Panc1 (cell line): ENCODE results near the gene TOP1. TPM values are rescaled to one million over a fixed set of nuclear protein-coding genes. Genes with fewer than 3 reads are reported as not detected.

Experiments
- ATAC-seq: fragments of 200-7000 bp; cut with Tn5 transposase; 2 replicates; pipeline ENCODE4 v1.9.1; 2020; ENCODE audit warnings: mild to moderate bottlenecking, moderate library complexity
- BruUV-seq: library from RNA; stranded (reverse); fragments of 400-500 nt; replicated peaks from 2 replicates; lab custom pipeline; 2021; lab: Mats Ljungman, UMichigan
- CTCF ChIA-PET: fragments of 300-600 bp; sonication (Branson Sonifier 250); formaldehyde crosslinking; loops from one replicate; lab custom pipeline; 2022; ENCODE audit warnings: antibody characterized with exemption; lab: Charles Lee
- POLR2A ChIA-PET: fragments of 300-600 bp; sonication (Branson Sonifier 250); formaldehyde crosslinking; loops from one replicate; lab custom pipeline; 2022; ENCODE audit warnings: antibody characterized with exemption; lab: Charles Lee
- DNase-seq: peaks from one replicate; pipeline ENCODE4 v3.0.0-alpha.2; 2010; ENCODE audit warnings: low read depth, low spot score
- H3K27ac ChIP-seq: 2 replicates; pipeline ENCODE4 v1.5.1; 2011; ENCODE audit warnings: mild to moderate bottlenecking, low read length, inconsistent platforms
- H3K27me3 ChIP-seq: fragments of 200-500 bp; sonication (Bioruptor generic); 2 replicates; pipeline ENCODE4 v1.6.0; 2014; ENCODE audit warnings: low read length, inconsistent platforms; ENCODE audit not compliant: control insufficient read depth, insufficient read depth
- H3K36me3 ChIP-seq: fragments of 200-500 bp; sonication (Bioruptor generic); 2 replicates; pipeline ENCODE4 v1.5.1; 2014; ENCODE audit warnings: inconsistent platforms, mild to moderate bottlenecking, low read length, moderate library complexity; ENCODE audit not compliant: control insufficient read depth, insufficient read depth
- H3K4me1 ChIP-seq: 2 replicates; pipeline ENCODE4 v1.5.1; 2011; ENCODE audit warnings: inconsistent platforms, mild to moderate bottlenecking, low read length, moderate library complexity; ENCODE audit not compliant: control insufficient read depth, insufficient read depth
- H3K4me3 ChIP-seq, 2 experiments: 2 replicates each; pipeline ENCODE4 v1.5.1; 2011 to 2012; ENCODE audit warnings: low read depth in 2 of 2, low read length in 2 of 2, mild to moderate bottlenecking in 2 of 2, inconsistent platforms in 1 of 2, moderate library complexity in 1 of 2
- H3K9me3 ChIP-seq: fragments of 200-500 bp; sonication (Bioruptor generic); 2 replicates; pipeline ENCODE4 v1.5.1; 2014; ENCODE audit warnings: low read depth, mild to moderate bottlenecking, inconsistent platforms, low read length, moderate library complexity; ENCODE audit not compliant: control insufficient read depth, insufficient read depth
- POLR2AphosphoS5 ChIP-seq: IDR thresholded peaks from 2 replicates; pipeline ENCODE4 v1.6.1; 2012; ENCODE audit warnings: mild to moderate bottlenecking, low read depth, low read length, moderate library complexity
- SIN3A ChIP-seq: IDR thresholded peaks from 2 replicates; pipeline ENCODE4 v1.6.1; 2012; ENCODE audit warnings: low read depth, mild to moderate bottlenecking, low read length, moderate library complexity, borderline replicate concordance; ENCODE audit not compliant: insufficient read depth
- TCF7L2 ChIP-seq: IDR thresholded peaks from 2 replicates; pipeline ENCODE4 v1.6.1; 2011; ENCODE audit warnings: mild to moderate bottlenecking, low read depth, low read length, inconsistent platforms
- in situ Hi-C: cut with HindIII; loops from 2 replicates; pipeline ENCODE4 v1.10.0; 2016; ENCODE audit warnings: low sequenced_read_pairs, low pct_unique_long_range_greater_than_20kb
- intact Hi-C: fragments of 100-400 bp; cut with micrococcal nuclease; formaldehyde crosslinking; loops from one replicate; pipeline ENCODE4 v1.10.0; 2022; ENCODE audit not compliant: unreplicated experiment
- total RNA-seq: library from RNA; stranded (reverse); gene quantifications from one replicate; pipeline ENCODE4 v1.2.1, GENCODE V29; 2021; ENCODE audit not compliant: unreplicated experiment
- TF ChIP-seq, protein P1 (sequence below), 2 experiments: IDR thresholded peaks; 2 replicates each; pipeline ENCODE4 v1.6.1; 2011 to 2012; ENCODE audit warnings: low read depth in 2 of 2, control low read depth in 1 of 2, low read length in 1 of 2, mild to moderate bottlenecking in 1 of 2, moderate library complexity in 1 of 2; ENCODE audit not compliant: insufficient read depth in 1 of 2
- TF ChIP-seq, protein P2 (sequence below): fragments of 450-650 bp; IDR thresholded peaks from 2 replicates; pipeline ENCODE4 v1.5.1; 2017; ENCODE audit warnings: mild to moderate bottlenecking

Gene TOP1
- total RNA-seq, 1 experiment from 2014 or later: 65.2 TPM

DNA sequence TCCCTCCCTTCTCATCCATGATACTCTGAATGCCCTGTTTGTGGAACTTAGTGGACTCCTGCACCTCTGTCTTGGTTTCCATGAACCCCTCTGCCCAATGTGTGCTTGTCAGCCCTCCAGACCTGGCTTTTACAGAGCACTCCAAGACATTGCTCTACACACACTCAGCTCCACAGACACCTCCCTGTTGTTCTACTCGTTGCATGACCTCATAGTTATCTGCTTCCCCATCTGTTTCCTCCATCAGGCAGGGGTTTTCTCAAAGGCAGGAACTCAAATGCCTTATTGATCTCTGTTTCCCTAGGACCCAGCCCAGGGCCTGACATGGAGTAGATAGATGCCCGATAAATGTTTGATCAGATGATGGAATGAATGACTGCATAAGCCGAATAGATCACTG is 122.0 kb downstream of the TOP1 start:
- H3K4me1 ChIP-seq: no peaks in the 10 kb centered on the region
- H3K27me3 ChIP-seq: no peaks in the 10 kb centered on the region
- BruUV-seq: no TSS peak
- DNase-seq: no peak
- ChIA-PET CTCF (no interaction called here), POLR2A (no interaction called here)
- intact Hi-C loops (no loop called here), in situ Hi-C loops (no loop called here)
- H3K36me3 ChIP-seq: no peaks in the 10 kb centered on the region
- TF ChIP-seq, protein P1, sequence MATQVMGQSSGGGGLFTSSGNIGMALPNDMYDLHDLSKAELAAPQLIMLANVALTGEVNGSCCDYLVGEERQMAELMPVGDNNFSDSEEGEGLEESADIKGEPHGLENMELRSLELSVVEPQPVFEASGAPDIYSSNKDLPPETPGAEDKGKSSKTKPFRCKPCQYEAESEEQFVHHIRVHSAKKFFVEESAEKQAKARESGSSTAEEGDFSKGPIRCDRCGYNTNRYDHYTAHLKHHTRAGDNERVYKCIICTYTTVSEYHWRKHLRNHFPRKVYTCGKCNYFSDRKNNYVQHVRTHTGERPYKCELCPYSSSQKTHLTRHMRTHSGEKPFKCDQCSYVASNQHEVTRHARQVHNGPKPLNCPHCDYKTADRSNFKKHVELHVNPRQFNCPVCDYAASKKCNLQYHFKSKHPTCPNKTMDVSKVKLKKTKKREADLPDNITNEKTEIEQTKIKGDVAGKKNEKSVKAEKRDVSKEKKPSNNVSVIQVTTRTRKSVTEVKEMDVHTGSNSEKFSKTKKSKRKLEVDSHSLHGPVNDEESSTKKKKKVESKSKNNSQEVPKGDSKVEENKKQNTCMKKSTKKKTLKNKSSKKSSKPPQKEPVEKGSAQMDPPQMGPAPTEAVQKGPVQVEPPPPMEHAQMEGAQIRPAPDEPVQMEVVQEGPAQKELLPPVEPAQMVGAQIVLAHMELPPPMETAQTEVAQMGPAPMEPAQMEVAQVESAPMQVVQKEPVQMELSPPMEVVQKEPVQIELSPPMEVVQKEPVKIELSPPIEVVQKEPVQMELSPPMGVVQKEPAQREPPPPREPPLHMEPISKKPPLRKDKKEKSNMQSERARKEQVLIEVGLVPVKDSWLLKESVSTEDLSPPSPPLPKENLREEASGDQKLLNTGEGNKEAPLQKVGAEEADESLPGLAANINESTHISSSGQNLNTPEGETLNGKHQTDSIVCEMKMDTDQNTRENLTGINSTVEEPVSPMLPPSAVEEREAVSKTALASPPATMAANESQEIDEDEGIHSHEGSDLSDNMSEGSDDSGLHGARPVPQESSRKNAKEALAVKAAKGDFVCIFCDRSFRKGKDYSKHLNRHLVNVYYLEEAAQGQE (IDR thresholded peaks at IDR 0.05; ENCODE audit: insufficient read depth in 1 of 2, low read depth in 2 of 2, low read length in 1 of 2): no peak
- no peak for TF ChIP-seq POLR2AphosphoS5
- no peak for TF ChIP-seq SIN3A
- TF ChIP-seq, protein P2, sequence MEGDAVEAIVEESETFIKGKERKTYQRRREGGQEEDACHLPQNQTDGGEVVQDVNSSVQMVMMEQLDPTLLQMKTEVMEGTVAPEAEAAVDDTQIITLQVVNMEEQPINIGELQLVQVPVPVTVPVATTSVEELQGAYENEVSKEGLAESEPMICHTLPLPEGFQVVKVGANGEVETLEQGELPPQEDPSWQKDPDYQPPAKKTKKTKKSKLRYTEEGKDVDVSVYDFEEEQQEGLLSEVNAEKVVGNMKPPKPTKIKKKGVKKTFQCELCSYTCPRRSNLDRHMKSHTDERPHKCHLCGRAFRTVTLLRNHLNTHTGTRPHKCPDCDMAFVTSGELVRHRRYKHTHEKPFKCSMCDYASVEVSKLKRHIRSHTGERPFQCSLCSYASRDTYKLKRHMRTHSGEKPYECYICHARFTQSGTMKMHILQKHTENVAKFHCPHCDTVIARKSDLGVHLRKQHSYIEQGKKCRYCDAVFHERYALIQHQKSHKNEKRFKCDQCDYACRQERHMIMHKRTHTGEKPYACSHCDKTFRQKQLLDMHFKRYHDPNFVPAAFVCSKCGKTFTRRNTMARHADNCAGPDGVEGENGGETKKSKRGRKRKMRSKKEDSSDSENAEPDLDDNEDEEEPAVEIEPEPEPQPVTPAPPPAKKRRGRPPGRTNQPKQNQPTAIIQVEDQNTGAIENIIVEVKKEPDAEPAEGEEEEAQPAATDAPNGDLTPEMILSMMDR: no peak
- no peak for TF ChIP-seq TCF7L2
- no peak for ATAC-seq
- no peak overlapping the region for H3K27ac ChIP-seq
- no peaks in the 10 kb centered on the region for H3K9me3 ChIP-seq
- H3K4me3 ChIP-seq: no peak overlapping the region

DNA sequence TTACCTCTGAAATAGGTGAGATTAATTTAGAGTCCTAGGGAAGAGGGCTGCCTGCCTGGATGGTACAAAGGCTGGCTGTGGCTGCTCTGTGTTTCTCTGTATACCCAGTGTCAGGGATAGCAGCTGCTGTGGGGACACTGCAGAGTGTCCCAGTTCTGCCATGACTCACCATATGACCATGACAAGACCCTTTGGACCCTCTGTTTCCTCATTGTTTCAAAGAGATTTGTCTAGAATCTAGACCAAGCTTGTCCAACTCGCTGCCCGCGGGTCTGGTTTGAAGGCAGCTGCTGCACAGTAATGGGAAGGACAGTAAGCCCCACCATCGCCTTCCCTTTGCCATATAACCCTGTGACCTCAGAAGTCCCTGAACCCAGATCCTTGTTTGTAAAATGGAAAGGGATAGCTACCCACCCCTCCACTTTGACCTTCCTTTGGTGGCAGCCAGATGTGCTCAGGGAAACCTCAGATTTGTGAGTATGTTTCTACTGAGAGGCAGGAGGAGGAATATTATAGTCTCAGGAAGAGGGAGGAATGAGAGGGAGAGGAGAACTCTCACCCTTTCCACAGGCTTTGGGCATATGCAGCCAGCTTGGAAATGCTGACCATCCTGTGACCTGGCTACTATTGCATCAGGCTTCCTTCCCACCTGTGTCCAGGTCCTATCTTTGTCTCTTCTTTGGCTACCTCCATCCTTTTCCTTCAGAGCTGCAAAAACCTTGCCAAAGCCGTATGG is 122.7 kb downstream of the TOP1 start:
- in situ Hi-C loops (no loop called here), intact Hi-C loops (no loop called here)
- no peak for TF ChIP-seq SIN3A
- no peak for TF ChIP-seq POLR2AphosphoS5
- H3K27ac ChIP-seq: no peak overlapping the region
- BruUV-seq: no TSS peak
- ATAC-seq (no peak), DNase-seq (no peak)
- H3K36me3 ChIP-seq: no peaks in the 10 kb centered on the region
- no peaks in the 10 kb centered on the region for H3K4me1 ChIP-seq
- no peak overlapping the region for H3K4me3 ChIP-seq
- H3K27me3 ChIP-seq: no peaks in the 10 kb centered on the region
- ChIA-PET CTCF (no interaction called here), POLR2A (no interaction called here)
- no peaks in the 10 kb centered on the region for H3K9me3 ChIP-seq

DNA sequence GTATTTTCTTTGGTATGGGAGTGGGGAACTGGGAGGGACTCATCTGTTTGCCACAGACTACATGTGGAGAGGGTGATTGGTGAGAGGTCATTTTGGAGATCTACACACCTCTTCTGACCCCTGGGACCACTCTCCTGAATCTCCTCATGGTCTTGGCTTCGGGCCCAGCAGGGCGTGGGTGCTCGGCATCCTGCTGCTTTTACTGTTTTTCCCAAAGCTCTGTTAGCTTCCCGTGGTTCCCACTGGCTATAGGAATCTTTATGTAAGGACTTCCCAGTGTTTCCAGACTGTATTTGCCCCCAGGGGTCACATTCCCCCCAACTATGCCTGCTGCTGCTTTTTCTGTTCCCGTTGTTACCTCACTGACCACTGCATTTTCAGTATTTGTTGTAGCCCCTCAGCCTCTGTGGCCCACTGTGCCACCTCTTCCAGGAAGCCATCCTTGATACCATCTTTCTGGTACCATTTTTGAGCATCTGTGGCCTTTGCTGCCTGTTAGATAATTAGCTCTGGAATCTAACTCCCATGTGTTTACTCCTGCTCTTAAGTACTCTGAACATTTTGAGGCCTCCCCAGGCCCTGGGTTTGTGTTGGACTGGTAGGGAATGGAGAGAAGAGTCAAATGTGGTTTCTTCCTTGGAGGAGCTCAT is 123.6 kb downstream of the TOP1 start:
- Histone ChIP-seq H3K4me3 (no peak overlapping the region), H3K9me3 (no peaks in the 10 kb centered on the region), H3K36me3 (no peaks in the 10 kb centered on the region), H3K4me1 (no peaks in the 10 kb centered on the region), H3K27me3 (no peaks in the 10 kb centered on the region), H3K27ac (no peak overlapping the region)
- intact Hi-C loops (no loop called here), in situ Hi-C loops (no loop called here)
- CTCF ChIA-PET: no interaction called here
- ATAC-seq (no peak), DNase-seq (no peak)
- POLR2A ChIA-PET: no interaction called here
- TF ChIP-seq TCF7L2: no peak
- TF ChIP-seq, protein P1 (IDR thresholded peaks at IDR 0.05; ENCODE audit: insufficient read depth in 1 of 2, low read depth in 2 of 2, low read length in 1 of 2): no peak
- TF ChIP-seq, protein P2: no peak
- TF ChIP-seq POLR2AphosphoS5: no peak
- no peak for TF ChIP-seq SIN3A
- no TSS peak for BruUV-seq
